Measurements from ENCODE around the gene GJA4. TPM values are rescaled to one million over a fixed set of nuclear protein-coding genes. Genes with fewer than 3 reads are reported as not detected.

GJA4 gene
- total RNA-seq, 2 experiments from 2014 or later, result not detected

DNA sequence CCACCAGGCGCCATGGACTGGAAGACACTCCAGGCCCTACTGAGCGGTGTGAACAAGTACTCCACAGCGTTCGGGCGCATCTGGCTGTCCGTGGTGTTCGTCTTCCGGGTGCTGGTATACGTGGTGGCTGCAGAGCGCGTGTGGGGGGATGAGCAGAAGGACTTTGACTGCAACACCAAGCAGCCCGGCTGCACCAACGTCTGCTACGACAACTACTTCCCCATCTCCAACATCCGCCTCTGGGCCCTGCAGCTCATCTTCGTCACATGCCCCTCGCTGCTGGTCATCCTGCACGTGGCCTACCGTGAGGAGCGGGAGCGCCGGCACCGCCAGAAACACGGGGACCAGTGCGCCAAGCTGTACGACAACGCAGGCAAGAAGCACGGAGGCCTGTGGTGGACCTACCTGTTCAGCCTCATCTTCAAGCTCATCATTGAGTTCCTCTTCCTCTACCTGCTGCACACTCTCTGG is 8.0 kb upstream of the GJA4 start:
- H2AFZ ChIP-seq (ENCODE audit: low read length), result no peak overlapping the region
- POLR2A ChIA-PET, result no interaction called here
- H3K27ac ChIP-seq (ENCODE audit: low read depth, low read length, poor library complexity, severe bottlenecking), result no peak overlapping the region
- no peak for DNase-seq (ENCODE audit: low spot score)
- no peaks in the 10 kb centered on the region for H4K20me1 ChIP-seq (ENCODE audit: insufficient read depth, low read length)
- CTCF ChIA-PET (ENCODE audit: unreplicated experiment), result interaction anchor here (1.5 kb wide), 1 partner anchor 9 kb away, joined by 3 read pairs; no protein-coding TSS in a partner anchor
- no TSS peak for BruUV-seq (replicated peaks)
- H3K4me1 ChIP-seq (ENCODE audit: insufficient read depth, low read length, poor library complexity, severe bottlenecking), result no peaks in the 10 kb centered on the region
- TF ChIP-seq EZH2phosphoT487 (IDR thresholded peaks at IDR 0.05; ENCODE audit: borderline replicate concordance, low read depth, low read length), result no peak
- H3K9me3 ChIP-seq (ENCODE audit: low read length), result no peaks in the 10 kb centered on the region
- intact Hi-C loops (cut with micrococcal nuclease; ENCODE audit: unreplicated experiment), result no loop called here
- H3K79me2 ChIP-seq (ENCODE audit: insufficient read depth, low read depth, low read length), result no peaks in the 10 kb centered on the region
- no peaks in the 10 kb centered on the region for H3K9me2 ChIP-seq (ENCODE audit: insufficient read depth, low read length)
- no peaks in the 10 kb centered on the region for H3K36me3 ChIP-seq (ENCODE audit: insufficient read depth, low read length)
- H3K4me2 ChIP-seq (ENCODE audit: low read length), result no peak overlapping the region
- no peak overlapping the region for H3K4me3 ChIP-seq (ENCODE audit: low read depth, low read length, poor library complexity, severe bottlenecking)

GRCh38 chr1:34785231-34785874 is 7.4 kb upstream of the GJA4 start:
- no TSS peak for BruUV-seq (replicated peaks)
- H3K79me2 ChIP-seq (ENCODE audit: insufficient read depth, low read depth, low read length), result no peaks in the 10 kb centered on the region
- no peak overlapping the region for H2AFZ ChIP-seq (ENCODE audit: low read length)
- H4K20me1 ChIP-seq (ENCODE audit: insufficient read depth, low read length), result no peaks in the 10 kb centered on the region
- H3K4me2 ChIP-seq (ENCODE audit: low read length), result no peak overlapping the region
- POLR2A ChIA-PET, result no interaction called here
- no peaks in the 10 kb centered on the region for H3K9me2 ChIP-seq (ENCODE audit: insufficient read depth, low read length)
- TF ChIP-seq EZH2phosphoT487 (IDR thresholded peaks at IDR 0.05; ENCODE audit: borderline replicate concordance, low read depth, low read length), result no peak
- TF ChIP-seq, protein P1, sequence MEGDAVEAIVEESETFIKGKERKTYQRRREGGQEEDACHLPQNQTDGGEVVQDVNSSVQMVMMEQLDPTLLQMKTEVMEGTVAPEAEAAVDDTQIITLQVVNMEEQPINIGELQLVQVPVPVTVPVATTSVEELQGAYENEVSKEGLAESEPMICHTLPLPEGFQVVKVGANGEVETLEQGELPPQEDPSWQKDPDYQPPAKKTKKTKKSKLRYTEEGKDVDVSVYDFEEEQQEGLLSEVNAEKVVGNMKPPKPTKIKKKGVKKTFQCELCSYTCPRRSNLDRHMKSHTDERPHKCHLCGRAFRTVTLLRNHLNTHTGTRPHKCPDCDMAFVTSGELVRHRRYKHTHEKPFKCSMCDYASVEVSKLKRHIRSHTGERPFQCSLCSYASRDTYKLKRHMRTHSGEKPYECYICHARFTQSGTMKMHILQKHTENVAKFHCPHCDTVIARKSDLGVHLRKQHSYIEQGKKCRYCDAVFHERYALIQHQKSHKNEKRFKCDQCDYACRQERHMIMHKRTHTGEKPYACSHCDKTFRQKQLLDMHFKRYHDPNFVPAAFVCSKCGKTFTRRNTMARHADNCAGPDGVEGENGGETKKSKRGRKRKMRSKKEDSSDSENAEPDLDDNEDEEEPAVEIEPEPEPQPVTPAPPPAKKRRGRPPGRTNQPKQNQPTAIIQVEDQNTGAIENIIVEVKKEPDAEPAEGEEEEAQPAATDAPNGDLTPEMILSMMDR (conservative IDR thresholded peaks at IDR 0.05; ENCODE audit: low read length), result no peak
- CTCF ChIA-PET (ENCODE audit: unreplicated experiment), result interaction anchor here (1.5 kb wide), 1 partner anchor 10 kb away, joined by 3 read pairs; no protein-coding TSS in a partner anchor
- no peaks in the 10 kb centered on the region for H3K9me3 ChIP-seq (ENCODE audit: low read length)
- H3K27ac ChIP-seq (ENCODE audit: low read depth, low read length, poor library complexity, severe bottlenecking), result no peak overlapping the region
- DNase-seq (ENCODE audit: low spot score), result no peak
- H3K4me1 ChIP-seq (ENCODE audit: insufficient read depth, low read length, poor library complexity, severe bottlenecking), result no peaks in the 10 kb centered on the region
- no peaks in the 10 kb centered on the region for H3K36me3 ChIP-seq (ENCODE audit: insufficient read depth, low read length)
- intact Hi-C loops (cut with micrococcal nuclease; ENCODE audit: unreplicated experiment), result no loop called here
- H3K4me3 ChIP-seq (ENCODE audit: low read depth, low read length, poor library complexity, severe bottlenecking), result no peak overlapping the region

GRCh38 chr1:34785875-34786470 is 6.8 kb upstream of the GJA4 start:
- Histone ChIP-seq H3K9me3 (ENCODE audit: low read length) (no peaks in the 10 kb centered on the region), H4K20me1 (ENCODE audit: insufficient read depth, low read length) (no peaks in the 10 kb centered on the region), H3K4me2 (ENCODE audit: low read length) (no peak overlapping the region), H3K79me2 (ENCODE audit: insufficient read depth, low read depth, low read length) (no peaks in the 10 kb centered on the region), H3K36me3 (ENCODE audit: insufficient read depth, low read length) (no peaks in the 10 kb centered on the region), H3K27ac (ENCODE audit: low read depth, low read length, poor library complexity, severe bottlenecking) (no peak overlapping the region), H3K4me1 (ENCODE audit: insufficient read depth, low read length, poor library complexity, severe bottlenecking) (no peaks in the 10 kb centered on the region), H3K4me3 (ENCODE audit: low read depth, low read length, poor library complexity, severe bottlenecking) (no peak overlapping the region), H3K9me2 (ENCODE audit: insufficient read depth, low read length) (no peaks in the 10 kb centered on the region), H2AFZ (ENCODE audit: low read length) (no peak overlapping the region)
- intact Hi-C loops (cut with micrococcal nuclease; ENCODE audit: unreplicated experiment), result loop anchor here (1.0 kb wide), 1 partner anchor 66 kb away; no protein-coding TSS in a partner anchor
- TF ChIP-seq EZH2phosphoT487 (IDR thresholded peaks at IDR 0.05; ENCODE audit: borderline replicate concordance, low read depth, low read length), result no peak
- TF ChIP-seq, protein P1 (conservative IDR thresholded peaks at IDR 0.05; ENCODE audit: low read length), result no peak
- no TSS peak for BruUV-seq (replicated peaks)
- DNase-seq (ENCODE audit: low spot score), result no peak
- ChIA-PET POLR2A (no interaction called here), CTCF (ENCODE audit: unreplicated experiment) (interaction anchor here (1.5 kb wide), 1 partner anchor 10 kb away, joined by 3 read pairs; no protein-coding TSS in a partner anchor)
